Measurements from ENCODE around the gene IL12RB1. TPM values are rescaled to one million over a fixed set of nuclear protein-coding genes. Genes with fewer than 3 reads are reported as not detected.

The IL12RB1 gene
- total and polyA plus RNA-seq, 2 of the 8 experiments (the other 6 are each of a cell fraction or from before 2014, with no cell fraction given): 0.03 TPM; not detected in 1

GRCh38 chr19:18009412-18010066 is 77.2 kb downstream of the IL12RB1 start:
- H3K56ac ChIP-seq (replicated peaks; ENCODE audit: insufficient read length, low read depth, low read length): no peak overlapping the region
- no peak overlapping the region for H2BK15ac ChIP-seq (ENCODE audit: low read length)
- peaks cover 0 to 2% (median 0%) of the 10 kb centered on the region in 4 experiments; a peak in 1 of 8 replicates for H3K36me3 ChIP-seq (ENCODE audit: control insufficient read depth in 2 of 4, insufficient read depth in 4 of 4, low read length in 3 of 4)
- no peak overlapping the region for H4K91ac ChIP-seq (replicated peaks; ENCODE audit: insufficient read length, low read length)
- no peak overlapping the region for H4K8ac ChIP-seq (ENCODE audit: extremely low read depth, insufficient read depth, low read length)
- peaks cover 12% of the 10 kb centered on the region for H3K23me2 ChIP-seq (ENCODE audit: low read depth, low read length)
- H2AFZ ChIP-seq (ENCODE audit: low read length): no peak overlapping the region
- H3K9ac ChIP-seq (replicated peaks in 1 of 4; ENCODE audit: extremely low read depth in 1 of 4, low read depth in 3 of 4, low read length in 3 of 4): no peak overlapping the region
- H2BK5ac ChIP-seq (ENCODE audit: low read depth, low read length): no peak overlapping the region
- H3K14ac ChIP-seq (ENCODE audit: insufficient read length): no peak overlapping the region
- FAIRE-seq (no peak), DNase-seq (ENCODE audit: low read depth in 1 of 2, low spot score in 2 of 2) (no peak)
- no peak overlapping the region for H3K4me2 ChIP-seq (ENCODE audit: insufficient read depth in 1 of 2, low read depth in 2 of 2, low read length in 2 of 2)
- peaks cover 0 to 11% (median 4%) of the 10 kb centered on the region in 4 experiments; a peak in 5 of 7 replicates for H3K4me1 ChIP-seq (replicated peaks in 1 of 4; ENCODE audit: control insufficient read depth in 3 of 4, insufficient read depth in 4 of 4, low read length in 3 of 4)
- H3K4me3 ChIP-seq (ENCODE audit: extremely low read depth in 1 of 4, insufficient read depth in 2 of 4, low read depth in 3 of 4, low read length in 4 of 4): no peak overlapping the region
- H3K18ac ChIP-seq (ENCODE audit: extremely low read depth, low read length): no peak overlapping the region
- no peak overlapping the region for H2BK20ac ChIP-seq (ENCODE audit: low read length)
- peaks cover 0 to 3% of the 10 kb centered on the region in 2 experiments; a peak in 1 of 4 replicates for H3K9me3 ChIP-seq (ENCODE audit: insufficient read depth in 2 of 2, low read depth in 1 of 2, low read length in 1 of 2)
- H3K27me3 ChIP-seq (replicated peaks in 1 of 4; ENCODE audit: control insufficient read depth in 3 of 4, extremely low read depth in 1 of 4, insufficient read depth in 3 of 4, low read length in 3 of 4): no peaks in the 10 kb centered on the region; a peak in 1 of 7 replicates
- H4K20me1 ChIP-seq (replicated peaks in 1 of 2; ENCODE audit: control insufficient read depth in 1 of 2, insufficient read depth in 2 of 2, low read length in 2 of 2): no peaks in the 10 kb centered on the region
- 92% methylated on average over 35 of the region's 37 CpGs; no CpG with 5 or more reads in 1 of the 2 experiments for WGBS, 2 experiments (ENCODE audit: extremely low coverage in 1 of 2, insufficient coverage in 1 of 2, insufficient read length in 1 of 2, insufficient replicate concordance in 2 of 2, low coverage in 1 of 2, low lambda C conversion rate in 2 of 2, missing lambda C conversion rate in 1 of 2)
- H3K79me1 ChIP-seq (ENCODE audit: low read depth, low read length): no peaks in the 10 kb centered on the region
- no peak overlapping the region for H2BK12ac ChIP-seq (ENCODE audit: low read depth, low read length)
- no peak overlapping the region for H4K5ac ChIP-seq (ENCODE audit: insufficient read length, low read depth, low read length)
- POLR2A ChIA-PET (ENCODE audit: partially characterized antibody): interaction anchor here (0.5 to 0.8 kb wide), 3 partner anchors 15 to 1497 kb away, joined by 3 to 4 read pairs (median 3); no protein-coding TSS in a partner anchor
- H3K23ac ChIP-seq (ENCODE audit: insufficient read length): no peak overlapping the region
- no peak overlapping the region for H3K27ac ChIP-seq (ENCODE audit: low read depth, low read length)
- CTCF ChIA-PET (ENCODE audit: partially characterized antibody): interaction anchor here (0.6 to 1.8 kb wide), 5 partner anchors 12 to 90 kb away, joined by 3 to 6 read pairs (median 3); no protein-coding TSS in a partner anchor
- H2AK5ac ChIP-seq (ENCODE audit: low read depth, low read length): no peak overlapping the region
- H2BK120ac ChIP-seq (replicated peaks; ENCODE audit: low read depth, low read length): no peak overlapping the region
- H3K4ac ChIP-seq (replicated peaks; ENCODE audit: insufficient read length, low read depth, low read length): no peak overlapping the region
- no peaks in the 10 kb centered on the region for H3K79me2 ChIP-seq (ENCODE audit: control insufficient read depth in 1 of 2, insufficient read depth in 2 of 2, low read length in 2 of 2)
- TF ChIP-seq CHD2 (IDR thresholded peaks at IDR 0.05; ENCODE audit: low read length): no peak
- no peak for TF ChIP-seq POLR2A (IDR thresholded peaks at IDR 0.05; ENCODE audit: control extremely low read depth in 1 of 2, low read depth in 2 of 2, low read length in 2 of 2)
- TF ChIP-seq PHF8 (conservative IDR thresholded peaks at IDR 0.05; ENCODE audit: low read depth, low read length): no peak
- no peak for TF ChIP-seq RBBP5 (IDR thresholded peaks at IDR 0.05; ENCODE audit: borderline replicate concordance, low read depth, low read length)
- TF ChIP-seq HDAC2 (IDR thresholded peaks at IDR 0.05; ENCODE audit: borderline replicate concordance in 1 of 2, low read depth in 2 of 2, low read length in 2 of 2): no peak
- TF ChIP-seq YY1 (IDR thresholded peaks at IDR 0.05; ENCODE audit: low read depth, low read length): no peak
- TF ChIP-seq TAF1 (IDR thresholded peaks at IDR 0.05; ENCODE audit: low read depth, low read length): no peak
- TF ChIP-seq RAD21 (IDR thresholded peaks at IDR 0.05 in 1 of 2, conservative IDR thresholded peaks at IDR 0.05 in 1 of 2; ENCODE audit: low read depth in 2 of 2, low read length in 2 of 2): no peak
- no peak for TF ChIP-seq KDM1A (IDR thresholded peaks at IDR 0.05; ENCODE audit: borderline replicate concordance, low read length)
